Measurements from ENCODE around the gene PARVB. TPM values are rescaled to one million over a fixed set of nuclear protein-coding genes. Genes with fewer than 3 reads are reported as not detected.

The PARVB gene
- total RNA-seq, 1 donor from 2014 or later: 94.6 TPM

DNA sequence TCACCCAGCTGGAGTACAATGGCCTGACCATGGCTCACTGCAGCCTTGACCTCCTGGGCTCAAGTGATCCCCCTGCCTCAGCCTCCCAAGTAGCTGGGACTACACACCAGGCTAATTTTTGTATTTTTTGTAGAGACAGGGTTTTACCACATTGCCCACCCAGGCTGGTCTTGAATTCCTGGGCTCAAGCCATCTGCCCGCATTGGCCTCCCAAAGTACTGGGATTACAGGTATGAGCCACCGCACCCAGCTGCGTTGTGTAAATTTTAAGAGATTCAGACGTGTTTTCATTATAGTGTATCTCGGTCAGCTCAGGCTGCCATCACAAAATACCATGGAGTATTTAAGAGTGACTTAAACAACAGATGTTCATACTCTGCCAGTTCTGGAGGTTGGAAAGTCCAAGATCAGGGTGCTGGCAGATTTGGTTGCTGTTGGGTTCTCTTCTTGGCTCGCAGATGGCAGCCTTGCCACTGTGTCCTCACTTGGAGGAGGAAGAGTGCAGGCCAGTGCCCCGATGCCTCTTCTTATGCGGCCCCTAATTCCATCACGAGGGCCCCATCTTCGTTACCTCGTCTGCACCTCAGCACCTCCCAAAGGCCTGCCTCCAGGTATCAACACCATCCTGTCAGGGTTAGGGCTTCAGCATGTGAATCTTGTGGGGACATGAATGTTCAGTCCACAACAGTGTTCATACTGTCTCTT is 32.6 kb upstream of the PARVB start:
- TF ChIP-seq, protein P1, sequence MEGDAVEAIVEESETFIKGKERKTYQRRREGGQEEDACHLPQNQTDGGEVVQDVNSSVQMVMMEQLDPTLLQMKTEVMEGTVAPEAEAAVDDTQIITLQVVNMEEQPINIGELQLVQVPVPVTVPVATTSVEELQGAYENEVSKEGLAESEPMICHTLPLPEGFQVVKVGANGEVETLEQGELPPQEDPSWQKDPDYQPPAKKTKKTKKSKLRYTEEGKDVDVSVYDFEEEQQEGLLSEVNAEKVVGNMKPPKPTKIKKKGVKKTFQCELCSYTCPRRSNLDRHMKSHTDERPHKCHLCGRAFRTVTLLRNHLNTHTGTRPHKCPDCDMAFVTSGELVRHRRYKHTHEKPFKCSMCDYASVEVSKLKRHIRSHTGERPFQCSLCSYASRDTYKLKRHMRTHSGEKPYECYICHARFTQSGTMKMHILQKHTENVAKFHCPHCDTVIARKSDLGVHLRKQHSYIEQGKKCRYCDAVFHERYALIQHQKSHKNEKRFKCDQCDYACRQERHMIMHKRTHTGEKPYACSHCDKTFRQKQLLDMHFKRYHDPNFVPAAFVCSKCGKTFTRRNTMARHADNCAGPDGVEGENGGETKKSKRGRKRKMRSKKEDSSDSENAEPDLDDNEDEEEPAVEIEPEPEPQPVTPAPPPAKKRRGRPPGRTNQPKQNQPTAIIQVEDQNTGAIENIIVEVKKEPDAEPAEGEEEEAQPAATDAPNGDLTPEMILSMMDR (IDR thresholded peaks at IDR 0.05; ENCODE audit: insufficient read depth, low read length, poor library complexity, severe bottlenecking): no peak
- H3K36me3 ChIP-seq (ENCODE audit: control insufficient read depth, insufficient read depth, low read length): peaks cover 3% of the 10 kb centered on the region
- H3K4me3 ChIP-seq (ENCODE audit: low read depth, low read length): no peak overlapping the region
- no peak for DNase-seq (ENCODE audit: low read depth)
- no peaks in the 10 kb centered on the region for H3K27me3 ChIP-seq (ENCODE audit: control insufficient read depth, insufficient read depth, low read length)

DNA sequence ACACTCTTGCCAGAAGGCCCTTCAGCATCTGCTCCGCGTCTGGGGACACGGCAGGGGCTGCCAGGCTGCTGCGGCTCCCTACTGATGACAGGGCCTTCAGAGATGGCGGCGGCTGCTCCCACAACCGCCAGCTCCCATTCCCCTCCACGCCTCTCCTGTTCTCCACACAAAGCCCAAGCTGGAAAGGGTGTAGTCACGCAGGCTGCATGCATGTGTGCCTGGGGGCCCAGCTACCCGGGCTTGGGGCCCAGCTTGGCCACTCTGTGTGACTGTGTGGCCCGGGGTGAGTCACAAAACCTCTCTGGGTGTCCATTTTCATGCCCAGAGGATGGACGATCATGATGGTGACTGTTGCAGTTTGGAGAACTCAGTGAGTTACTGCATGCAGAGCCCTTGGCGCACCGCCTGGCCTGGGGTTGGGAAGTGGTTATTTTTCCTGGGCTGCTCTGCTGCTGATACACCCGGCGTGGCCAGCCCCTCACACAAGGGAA is 31.7 kb upstream of the PARVB start:
- H3K4me3 ChIP-seq (ENCODE audit: low read depth, low read length): no peak overlapping the region
- DNase-seq (ENCODE audit: low read depth): no peak
- peaks cover 4% of the 10 kb centered on the region for H3K36me3 ChIP-seq (ENCODE audit: control insufficient read depth, insufficient read depth, low read length)
- no peaks in the 10 kb centered on the region for H3K27me3 ChIP-seq (ENCODE audit: control insufficient read depth, insufficient read depth, low read length)
- TF ChIP-seq, protein P1 (IDR thresholded peaks at IDR 0.05; ENCODE audit: insufficient read depth, low read length, poor library complexity, severe bottlenecking): no peak

DNA sequence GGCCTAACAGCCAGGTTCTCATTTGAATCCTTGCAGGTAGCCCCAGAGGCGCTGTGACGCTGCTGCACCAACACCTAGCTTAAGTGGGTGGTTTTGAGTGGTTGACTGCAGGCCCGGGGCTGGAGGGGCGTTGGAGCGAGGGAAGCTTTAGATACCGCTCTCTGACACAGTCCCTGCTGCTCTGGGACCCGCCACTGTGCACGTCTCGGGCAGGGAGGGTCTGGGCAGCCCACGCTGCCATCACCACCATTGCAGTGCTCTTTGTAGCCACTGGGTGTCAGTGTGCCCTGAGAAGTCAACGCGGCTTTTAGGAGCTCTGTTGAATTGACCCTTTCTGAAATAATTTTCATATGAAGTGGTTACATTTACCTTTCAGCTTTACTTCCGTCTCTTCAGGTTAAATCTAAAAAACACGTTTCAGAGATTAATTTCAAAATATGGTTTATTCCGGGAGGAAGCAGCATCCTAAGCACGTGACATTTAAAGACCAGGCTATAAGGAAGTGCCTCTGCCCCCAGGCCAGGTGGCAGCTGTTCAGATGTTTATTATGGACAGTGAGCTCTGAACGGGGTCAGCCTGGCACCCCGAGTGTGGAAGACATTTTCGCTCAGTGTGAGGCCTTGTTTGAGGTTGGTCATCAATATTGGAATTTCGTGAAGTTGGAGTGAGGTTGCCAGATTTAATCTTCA is 30.9 kb upstream of the PARVB start:
- Histone ChIP-seq H3K27me3 (ENCODE audit: control insufficient read depth, insufficient read depth, low read length) (no peaks in the 10 kb centered on the region), H3K4me3 (ENCODE audit: low read depth, low read length) (no peak overlapping the region), H3K36me3 (ENCODE audit: control insufficient read depth, insufficient read depth, low read length) (peaks cover 4% of the 10 kb centered on the region)
- TF ChIP-seq, protein P1 (IDR thresholded peaks at IDR 0.05; ENCODE audit: insufficient read depth, low read length, poor library complexity, severe bottlenecking): peak; percentile 97
- DNase-seq (ENCODE audit: low read depth): no peak

DNA sequence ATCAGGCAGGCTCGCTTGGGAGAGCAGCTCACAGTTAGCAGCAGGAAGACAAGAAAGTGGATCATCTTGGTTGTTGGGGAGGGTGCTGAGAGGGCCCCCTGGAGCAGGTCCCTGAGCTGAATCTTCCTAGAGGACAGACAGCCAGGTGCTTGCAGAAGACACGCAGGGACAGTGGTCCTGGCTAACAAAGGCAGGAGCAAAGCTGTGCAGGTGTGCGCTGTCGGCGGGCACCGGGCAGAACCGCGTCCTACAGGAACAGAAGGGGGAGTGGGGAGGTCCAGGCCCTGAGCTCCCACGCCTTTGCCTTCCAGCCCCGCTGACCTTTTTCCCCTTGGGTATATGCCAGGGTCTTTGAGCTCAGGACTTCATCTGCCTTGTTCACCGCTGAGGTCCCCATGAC is 30.1 kb upstream of the PARVB start:
- Histone ChIP-seq H3K27me3 (ENCODE audit: control insufficient read depth, insufficient read depth, low read length) (no peaks in the 10 kb centered on the region), H3K4me3 (ENCODE audit: low read depth, low read length) (no peak overlapping the region), H3K36me3 (ENCODE audit: control insufficient read depth, insufficient read depth, low read length) (peaks cover 3% of the 10 kb centered on the region)
- TF ChIP-seq, protein P1 (IDR thresholded peaks at IDR 0.05; ENCODE audit: insufficient read depth, low read length, poor library complexity, severe bottlenecking): no peak
- no peak for DNase-seq (ENCODE audit: low read depth)

DNA sequence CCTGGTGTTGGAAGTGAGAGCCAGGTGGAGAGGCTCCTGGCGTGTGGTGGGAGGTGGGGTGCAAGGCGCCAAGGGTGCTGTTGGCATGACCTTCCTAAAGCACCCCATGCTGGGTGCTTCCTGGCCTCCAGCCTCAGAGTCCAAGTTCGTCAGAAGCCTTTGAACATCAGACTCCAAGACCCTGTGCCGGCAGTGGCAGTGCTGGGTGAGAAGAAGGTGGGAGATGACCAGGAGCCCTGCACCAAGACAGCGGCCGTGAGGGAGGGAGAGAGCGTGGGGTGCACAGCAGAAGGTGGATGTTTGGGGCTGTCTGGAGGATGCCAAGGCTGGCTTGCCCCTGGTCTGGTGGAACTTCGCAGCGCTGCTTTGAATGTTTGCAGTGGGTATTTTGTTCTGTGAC is 29.7 kb upstream of the PARVB start:
- no peaks in the 10 kb centered on the region for H3K27me3 ChIP-seq (ENCODE audit: control insufficient read depth, insufficient read depth, low read length)
- H3K36me3 ChIP-seq (ENCODE audit: control insufficient read depth, insufficient read depth, low read length): peaks cover 3% of the 10 kb centered on the region
- TF ChIP-seq, protein P1 (IDR thresholded peaks at IDR 0.05; ENCODE audit: insufficient read depth, low read length, poor library complexity, severe bottlenecking): no peak
- H3K4me3 ChIP-seq (ENCODE audit: low read depth, low read length): no peak overlapping the region
- DNase-seq (ENCODE audit: low read depth): no peak
